Adrenal gland (tissue), 5 donors: ENCODE measurements around the gene SEMA5A.

ENCODE experiments used
- POLR2A ChIP-seq, 2 donors: fragments of 450-650 bp; IDR thresholded peaks; one replicate each; pipeline ENCODE4 v1.6.1; 2017; ENCODE audit warnings: antibody characterized with exemption in 2 of 2, mild to moderate bottlenecking in 2 of 2, moderate library complexity in 1 of 2
- TF ChIP-seq, protein P1 (sequence below), 6 experiments: fragments of 450-650 bp in 4 of 6; fragments of 200-600 bp in 2 of 6; sonication (generic) in 1 of 6; IDR thresholded peaks; 1 replicate in 5 of 6; 2 replicates in 1 of 6; pipeline versions ENCODE4 v1.5.1 to v1.8.0; 2016 to 2021; ENCODE audit warnings: antibody characterized with exemption in 6 of 6, mild to moderate bottlenecking in 2 of 6, moderate library complexity in 1 of 6
- donor health status: DM: no; HTN: no; CAD: no.

GRCh38 chr5:9396285-9396770 is 149.5 kb downstream of the SEMA5A start:
- TF ChIP-seq, protein P1, sequence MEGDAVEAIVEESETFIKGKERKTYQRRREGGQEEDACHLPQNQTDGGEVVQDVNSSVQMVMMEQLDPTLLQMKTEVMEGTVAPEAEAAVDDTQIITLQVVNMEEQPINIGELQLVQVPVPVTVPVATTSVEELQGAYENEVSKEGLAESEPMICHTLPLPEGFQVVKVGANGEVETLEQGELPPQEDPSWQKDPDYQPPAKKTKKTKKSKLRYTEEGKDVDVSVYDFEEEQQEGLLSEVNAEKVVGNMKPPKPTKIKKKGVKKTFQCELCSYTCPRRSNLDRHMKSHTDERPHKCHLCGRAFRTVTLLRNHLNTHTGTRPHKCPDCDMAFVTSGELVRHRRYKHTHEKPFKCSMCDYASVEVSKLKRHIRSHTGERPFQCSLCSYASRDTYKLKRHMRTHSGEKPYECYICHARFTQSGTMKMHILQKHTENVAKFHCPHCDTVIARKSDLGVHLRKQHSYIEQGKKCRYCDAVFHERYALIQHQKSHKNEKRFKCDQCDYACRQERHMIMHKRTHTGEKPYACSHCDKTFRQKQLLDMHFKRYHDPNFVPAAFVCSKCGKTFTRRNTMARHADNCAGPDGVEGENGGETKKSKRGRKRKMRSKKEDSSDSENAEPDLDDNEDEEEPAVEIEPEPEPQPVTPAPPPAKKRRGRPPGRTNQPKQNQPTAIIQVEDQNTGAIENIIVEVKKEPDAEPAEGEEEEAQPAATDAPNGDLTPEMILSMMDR (IDR thresholded peaks at IDR 0.05): no peak
- TF ChIP-seq POLR2A (IDR thresholded peaks at IDR 0.05): no peak
